NCI-H2196 (cell line): ENCODE results near the gene CRTC3.
A peak's percentile ranks its signal among the peaks of the same experiment; 100 is the strongest.
"Not testable (repeated sequence)": the region's sequence is repeated elsewhere in the genome, so short reads cannot be mapped to it uniquely, and the experiment has no call there.

Experiments used
- DNase-seq: peaks from one replicate; lab custom pipeline; 2025; ENCODE audit not compliant: unreplicated experiment; lab: John Stamatoyannopoulos, UW

CRTC3 gene

GRCh38 chr15:90529371-90530249 is at the start of gene CRTC3:
TSS of gene CRTC3 (plus strand) at chr15:90529923. CDS start at chr15:90530072, 149 bp downstream.
- DNase-seq: peak; percentile 29

- no peak for DNase-seq
Observed at GRCh38 chr15:90481023-90481422, 48.7 kb upstream of the CRTC3 start.

GRCh38 chr15:90482124-90483011 is 47.4 kb upstream of the CRTC3 start:
- DNase-seq: peak; percentile 39

GRCh38 chr15:90483012-90483307 is 46.8 kb upstream of the CRTC3 start:
- DNase-seq: no peak

- DNase-seq: no peak
Observed at GRCh38 chr15:90483637-90484036, 46.1 kb upstream of the CRTC3 start.

- DNase-seq: no peak
Observed at GRCh38 chr15:90487186-90487585, 42.5 kb upstream of the CRTC3 start.

- no peak for DNase-seq
Observed at GRCh38 chr15:90489514-90489913, 40.2 kb upstream of the CRTC3 start.

GRCh38 chr15:90489944-90490343 is 39.8 kb upstream of the CRTC3 start:
- DNase-seq: no peak

- no peak for DNase-seq
Observed at GRCh38 chr15:90493647-90494046, 36.1 kb upstream of the CRTC3 start.

- no peak for DNase-seq
Observed at GRCh38 chr15:90495067-90495466, 34.7 kb upstream of the CRTC3 start.

GRCh38 chr15:90496791-90497190 is 32.9 kb upstream of the CRTC3 start:
- no peak for DNase-seq

GRCh38 chr15:90497376-90497775 is 32.3 kb upstream of the CRTC3 start:
- no peak for DNase-seq

GRCh38 chr15:90497912-90498311 is 31.8 kb upstream of the CRTC3 start:
- DNase-seq: peak; percentile 38

GRCh38 chr15:90500171-90500570 is 29.6 kb upstream of the CRTC3 start:
- DNase-seq: no peak

- DNase-seq: no peak
Observed at GRCh38 chr15:90501898-90502297, 27.8 kb upstream of the CRTC3 start.

GRCh38 chr15:90510781-90511180 is 18.9 kb upstream of the CRTC3 start:
- DNase-seq: not testable (repeated sequence)

GRCh38 chr15:90511211-90511618 is 18.5 kb upstream of the CRTC3 start:
- not testable (repeated sequence) for DNase-seq

GRCh38 chr15:90512276-90512675 is 17.4 kb upstream of the CRTC3 start:
- no peak for DNase-seq

GRCh38 chr15:90512981-90513380 is 16.7 kb upstream of the CRTC3 start:
- no peak for DNase-seq

GRCh38 chr15:90513448-90513847 is 16.3 kb upstream of the CRTC3 start:
- no peak for DNase-seq

- not testable (repeated sequence) for DNase-seq
Observed at GRCh38 chr15:90513893-90514292, 15.8 kb upstream of the CRTC3 start.

GRCh38 chr15:90519688-90520087 is 10.0 kb upstream of the CRTC3 start:
- DNase-seq: no peak
